HG02642 (cell line): ENCODE measurements around the gene EXOC4.

ENCODE experiments used
- ATAC-seq: cut with Tn5 transposase; IDR thresholded peaks from one replicate; pipeline ENCODE4 v1.9.1; 2021; ENCODE audit warnings: mild to moderate bottlenecking; ENCODE audit not compliant: unreplicated experiment, poor library complexity

The EXOC4 gene

GRCh38 chr7:133796782-133797745, 544.2 kb downstream of the EXOC4 start:
- no peak for ATAC-seq

- no peak for ATAC-seq
Measured at GRCh38 chr7:133797818-133798520, 545.1 kb downstream of the EXOC4 start.

- ATAC-seq: no peak
Measured at GRCh38 chr7:133801341-133801740, 548.5 kb downstream of the EXOC4 start.

GRCh38 chr7:133804127-133804526, 551.2 kb downstream of the EXOC4 start:
- no peak for ATAC-seq

GRCh38 chr7:133805426-133805825, 552.5 kb downstream of the EXOC4 start:
- ATAC-seq: no peak

- no peak for ATAC-seq
Measured at GRCh38 chr7:133807624-133808492, 555.0 kb downstream of the EXOC4 start.

- no peak for ATAC-seq
Measured at GRCh38 chr7:133808493-133808866, 555.6 kb downstream of the EXOC4 start.

- ATAC-seq: no peak
Measured at GRCh38 chr7:133812877-133813276, 560.0 kb downstream of the EXOC4 start.

- ATAC-seq: no peak
Measured at GRCh38 chr7:133815611-133816210, 562.8 kb downstream of the EXOC4 start.

- ATAC-seq: no peak
Measured at GRCh38 chr7:133819695-133820094, 566.8 kb downstream of the EXOC4 start.

GRCh38 chr7:133820584-133820983, 567.7 kb downstream of the EXOC4 start:
- no peak for ATAC-seq

GRCh38 chr7:133821171-133821570, 568.3 kb downstream of the EXOC4 start:
- ATAC-seq: no peak

- no peak for ATAC-seq
Measured at GRCh38 chr7:133822001-133822641, 569.2 kb downstream of the EXOC4 start.

GRCh38 chr7:133822868-133823552, 570.1 kb downstream of the EXOC4 start:
- no peak for ATAC-seq

GRCh38 chr7:133824132-133824531, 571.3 kb downstream of the EXOC4 start:
- no peak for ATAC-seq

- no peak for ATAC-seq
Measured at GRCh38 chr7:133827707-133828623, 575.1 kb downstream of the EXOC4 start.

- ATAC-seq: no peak
Measured at GRCh38 chr7:133828906-133829305, 576.0 kb downstream of the EXOC4 start.

GRCh38 chr7:133829336-133829897, 576.5 kb downstream of the EXOC4 start:
- ATAC-seq: no peak
